ENCODE data around the gene SH3RF3.

DNA sequence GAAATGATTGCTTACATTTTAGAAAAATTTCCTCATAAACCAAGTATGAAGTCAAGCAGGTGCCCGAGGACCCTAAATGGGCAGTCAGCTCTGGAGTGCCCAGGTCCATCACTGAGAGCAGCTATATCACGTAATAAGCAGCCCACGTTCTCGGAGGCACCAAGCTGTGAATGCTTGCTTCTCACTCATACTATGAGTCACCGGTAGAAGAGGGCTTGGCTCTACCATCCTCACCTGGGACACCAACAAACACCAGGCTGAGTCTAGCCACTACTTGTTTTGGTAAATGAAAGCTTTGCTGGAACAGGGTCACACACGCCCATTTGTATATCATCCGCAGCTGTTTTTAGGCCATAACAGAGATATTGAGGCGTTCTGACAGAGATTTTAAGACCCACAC is 277.3 kb downstream of the SH3RF3 start:
- TF ChIP-seq, protein P1, sequence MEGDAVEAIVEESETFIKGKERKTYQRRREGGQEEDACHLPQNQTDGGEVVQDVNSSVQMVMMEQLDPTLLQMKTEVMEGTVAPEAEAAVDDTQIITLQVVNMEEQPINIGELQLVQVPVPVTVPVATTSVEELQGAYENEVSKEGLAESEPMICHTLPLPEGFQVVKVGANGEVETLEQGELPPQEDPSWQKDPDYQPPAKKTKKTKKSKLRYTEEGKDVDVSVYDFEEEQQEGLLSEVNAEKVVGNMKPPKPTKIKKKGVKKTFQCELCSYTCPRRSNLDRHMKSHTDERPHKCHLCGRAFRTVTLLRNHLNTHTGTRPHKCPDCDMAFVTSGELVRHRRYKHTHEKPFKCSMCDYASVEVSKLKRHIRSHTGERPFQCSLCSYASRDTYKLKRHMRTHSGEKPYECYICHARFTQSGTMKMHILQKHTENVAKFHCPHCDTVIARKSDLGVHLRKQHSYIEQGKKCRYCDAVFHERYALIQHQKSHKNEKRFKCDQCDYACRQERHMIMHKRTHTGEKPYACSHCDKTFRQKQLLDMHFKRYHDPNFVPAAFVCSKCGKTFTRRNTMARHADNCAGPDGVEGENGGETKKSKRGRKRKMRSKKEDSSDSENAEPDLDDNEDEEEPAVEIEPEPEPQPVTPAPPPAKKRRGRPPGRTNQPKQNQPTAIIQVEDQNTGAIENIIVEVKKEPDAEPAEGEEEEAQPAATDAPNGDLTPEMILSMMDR (IDR thresholded peaks at IDR 0.05): no peak
- TF ChIP-seq, protein P2, sequence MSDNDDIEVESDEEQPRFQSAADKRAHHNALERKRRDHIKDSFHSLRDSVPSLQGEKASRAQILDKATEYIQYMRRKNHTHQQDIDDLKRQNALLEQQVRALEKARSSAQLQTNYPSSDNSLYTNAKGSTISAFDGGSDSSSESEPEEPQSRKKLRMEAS (CRISPR knock-in tag; IDR thresholded peaks at IDR 0.05): no peak
- TF ChIP-seq GABPB1 (CRISPR knock-in tag; IDR thresholded peaks at IDR 0.05): no peak
- no peak for TF ChIP-seq IRF2 (CRISPR knock-in tag; IDR thresholded peaks at IDR 0.05; ENCODE audit: borderline replicate concordance, low read depth)
- TF ChIP-seq ZNF121 (CRISPR knock-in tag; IDR thresholded peaks at IDR 0.05): no peak
- TF ChIP-seq ESRRA (CRISPR knock-in tag; IDR thresholded peaks at IDR 0.05; ENCODE audit: borderline replicate concordance): no peak
- no peak for TF ChIP-seq FOXK1 (CRISPR knock-in tag; IDR thresholded peaks at IDR 0.05)
- TF ChIP-seq NR1H2 (CRISPR knock-in tag; IDR thresholded peaks at IDR 0.05): no peak
- TF ChIP-seq TEAD4 (CRISPR knock-in tag; IDR thresholded peaks at IDR 0.05): no peak
- no peak for TF ChIP-seq USF1 (CRISPR knock-in tag; IDR thresholded peaks at IDR 0.05)
- no peak for TF ChIP-seq HMGXB4 (CRISPR knock-in tag; IDR thresholded peaks at IDR 0.05)
- no peak for TF ChIP-seq GTF2I (CRISPR knock-in tag; conservative IDR thresholded peaks at IDR 0.05)

All from WTC11 (cell line).